ENCODE data around the gene NEUROD1.

The NEUROD1 gene

DNA sequence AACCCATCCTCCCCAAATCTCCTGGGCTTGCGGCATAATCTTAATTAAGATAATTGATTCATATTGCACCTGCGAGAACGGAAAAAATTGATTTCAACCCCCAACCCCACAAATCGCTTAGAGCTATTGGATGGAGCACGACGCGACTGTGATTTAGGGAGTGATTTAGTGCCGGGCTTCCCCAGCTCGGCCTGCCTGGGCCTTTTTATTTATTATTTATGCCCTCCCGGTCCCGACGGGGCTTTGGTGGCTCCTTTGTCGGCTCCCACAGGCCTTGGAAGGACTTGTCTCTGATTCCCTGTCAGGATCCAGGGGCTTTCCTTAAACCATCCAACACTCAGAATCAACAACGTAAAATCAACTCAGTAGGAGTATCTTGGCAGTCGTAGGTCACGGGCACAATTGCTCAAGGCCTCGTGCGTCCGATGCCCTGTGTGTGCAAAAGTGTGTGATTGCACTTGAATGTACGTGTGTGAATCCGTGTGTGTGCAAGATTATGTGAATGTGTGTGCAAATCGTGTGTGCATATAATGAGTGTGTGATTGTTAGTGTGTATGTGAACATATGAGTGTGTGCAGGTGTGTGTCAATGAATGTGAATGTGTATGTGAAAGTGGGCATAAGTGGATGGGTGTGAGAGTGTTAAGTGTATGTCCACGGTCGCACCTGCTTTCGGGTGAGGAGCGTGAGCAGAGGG, 4.3 kb upstream of the NEUROD1 start:
- Mint-ChIP-seq H3K27ac (no peak overlapping the region), H3K36me3 (ENCODE audit: low read depth) (peaks cover 1% of the 10 kb centered on the region), H3K4me3 (no peak overlapping the region), H3K9me3 (no peaks in the 10 kb centered on the region), H3K4me1 (ENCODE audit: low read depth) (peaks cover 18% of the 10 kb centered on the region), H3K27me3 (ENCODE audit: low read depth) (peaks cover 88% of the 10 kb centered on the region)
- no peak for DNase-seq (ENCODE audit: low spot score)

DNA sequence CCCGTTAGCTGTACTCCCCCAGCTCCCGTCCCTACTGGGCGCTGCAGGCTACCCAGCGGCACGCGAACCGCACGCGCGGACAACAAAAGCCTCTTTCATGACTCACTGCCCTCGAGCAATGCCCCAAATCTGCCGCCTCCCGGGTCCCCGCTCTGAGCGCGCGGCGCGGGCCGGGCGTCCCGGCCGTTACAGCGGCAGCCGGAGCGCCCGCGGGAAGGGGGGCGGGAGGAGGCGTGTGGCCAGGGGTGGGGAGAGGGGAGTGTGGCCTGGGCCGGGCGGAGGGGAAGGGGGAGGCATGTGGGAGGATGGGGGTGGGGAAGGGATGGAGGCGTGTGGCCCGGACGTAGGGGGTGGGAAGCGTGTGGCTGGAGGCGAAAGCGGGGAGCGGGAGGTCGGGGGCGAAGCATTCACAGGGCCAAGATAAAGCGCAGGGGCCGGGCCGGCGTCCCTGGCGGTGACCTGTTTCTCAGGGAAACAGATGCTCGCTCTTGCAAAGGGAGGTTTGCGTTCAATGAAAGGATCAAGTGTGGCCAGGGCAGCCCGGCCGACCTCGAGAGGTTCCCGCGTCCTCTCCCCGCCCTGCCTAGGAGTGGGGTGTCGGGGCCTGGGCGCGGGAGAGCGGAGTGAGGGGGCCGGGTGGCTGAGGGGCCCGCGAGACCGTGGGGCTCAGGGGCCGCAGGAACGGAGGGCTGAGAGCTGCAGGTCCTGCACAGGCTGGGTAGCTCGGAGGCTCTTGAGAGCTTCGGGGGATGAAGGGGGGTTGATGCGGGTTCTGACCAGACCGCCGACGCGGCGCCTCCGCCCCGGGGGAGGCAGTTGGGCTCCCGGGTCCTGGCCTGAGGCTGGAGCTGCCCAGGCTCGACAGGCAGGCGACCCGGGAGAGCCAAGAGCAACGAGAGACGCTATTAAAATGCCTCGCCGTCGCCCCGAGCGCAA, 3.5 kb upstream of the NEUROD1 start:
- peaks cover 1% of the 10 kb centered on the region for H3K36me3 Mint-ChIP-seq (ENCODE audit: low read depth)
- no peak for DNase-seq (ENCODE audit: low spot score)
- peaks cover 90% of the 10 kb centered on the region for H3K27me3 Mint-ChIP-seq (ENCODE audit: low read depth)
- peaks cover 5% of the 10 kb centered on the region for H3K9me3 Mint-ChIP-seq
- no peak overlapping the region for H3K27ac Mint-ChIP-seq
- peaks cover 25% of the 10 kb centered on the region for H3K4me1 Mint-ChIP-seq (ENCODE audit: low read depth)
- no peak overlapping the region for H3K4me3 Mint-ChIP-seq

GRCh38 chr2:181682795-181683517, 2.6 kb upstream of the NEUROD1 start:
- Mint-ChIP-seq H3K4me1 (ENCODE audit: low read depth) (peaks cover 29% of the 10 kb centered on the region), H3K4me3 (peak overlapping the region; percentile 16), H3K27ac (peak overlapping the region; percentile 26), H3K9me3 (peaks cover 5% of the 10 kb centered on the region), H3K36me3 (ENCODE audit: low read depth) (peaks cover 1% of the 10 kb centered on the region), H3K27me3 (ENCODE audit: low read depth) (peaks cover 94% of the 10 kb centered on the region)
- DNase-seq (ENCODE audit: low spot score): no peak

DNA sequence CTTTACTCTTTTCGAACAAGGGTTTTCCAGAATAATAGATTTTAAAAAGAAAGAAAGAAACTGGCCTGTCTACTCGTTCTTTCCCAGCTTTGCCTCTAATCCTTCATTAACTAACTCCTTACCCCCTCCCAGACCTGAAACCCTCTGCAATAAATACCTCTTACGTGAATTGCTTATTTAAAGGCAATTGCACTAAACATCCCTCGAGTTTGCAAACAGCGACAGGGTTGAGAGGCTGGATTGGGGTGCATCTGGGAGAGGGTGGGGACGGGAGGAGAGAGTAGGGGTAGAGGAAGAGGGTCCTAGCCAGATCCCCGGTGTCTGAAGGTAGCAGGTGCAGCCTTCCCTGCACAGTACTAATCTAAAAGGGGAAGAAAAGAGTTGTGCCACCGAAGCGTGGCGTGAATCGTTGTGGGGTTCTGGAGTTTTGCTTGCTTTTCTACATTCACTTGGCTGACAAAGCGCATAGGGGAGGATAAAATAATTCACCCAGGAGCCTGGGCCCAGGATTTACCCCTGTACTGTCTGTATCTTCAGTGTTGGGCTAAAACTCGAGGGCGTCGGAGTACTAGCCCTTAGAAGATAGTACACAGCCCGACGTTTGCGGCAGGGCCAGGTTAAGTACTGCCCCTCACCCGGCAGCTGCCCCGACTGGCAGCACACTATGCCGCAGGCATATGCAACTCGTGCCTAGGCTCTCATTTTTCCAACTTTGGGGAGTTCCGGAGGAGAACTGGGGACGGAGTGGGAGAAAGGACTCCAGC, 1.9 kb upstream of the NEUROD1 start:
- H3K36me3 Mint-ChIP-seq (ENCODE audit: low read depth): peaks cover 1% of the 10 kb centered on the region
- H3K4me3 Mint-ChIP-seq: peak overlapping the region; percentile 16
- peak overlapping the region; percentile 26 for H3K27ac Mint-ChIP-seq
- peaks cover 33% of the 10 kb centered on the region for H3K4me1 Mint-ChIP-seq (ENCODE audit: low read depth)
- H3K9me3 Mint-ChIP-seq: peaks cover 5% of the 10 kb centered on the region
- peaks cover 91% of the 10 kb centered on the region for H3K27me3 Mint-ChIP-seq (ENCODE audit: low read depth)
- DNase-seq (ENCODE audit: low spot score): no peak

DNA sequence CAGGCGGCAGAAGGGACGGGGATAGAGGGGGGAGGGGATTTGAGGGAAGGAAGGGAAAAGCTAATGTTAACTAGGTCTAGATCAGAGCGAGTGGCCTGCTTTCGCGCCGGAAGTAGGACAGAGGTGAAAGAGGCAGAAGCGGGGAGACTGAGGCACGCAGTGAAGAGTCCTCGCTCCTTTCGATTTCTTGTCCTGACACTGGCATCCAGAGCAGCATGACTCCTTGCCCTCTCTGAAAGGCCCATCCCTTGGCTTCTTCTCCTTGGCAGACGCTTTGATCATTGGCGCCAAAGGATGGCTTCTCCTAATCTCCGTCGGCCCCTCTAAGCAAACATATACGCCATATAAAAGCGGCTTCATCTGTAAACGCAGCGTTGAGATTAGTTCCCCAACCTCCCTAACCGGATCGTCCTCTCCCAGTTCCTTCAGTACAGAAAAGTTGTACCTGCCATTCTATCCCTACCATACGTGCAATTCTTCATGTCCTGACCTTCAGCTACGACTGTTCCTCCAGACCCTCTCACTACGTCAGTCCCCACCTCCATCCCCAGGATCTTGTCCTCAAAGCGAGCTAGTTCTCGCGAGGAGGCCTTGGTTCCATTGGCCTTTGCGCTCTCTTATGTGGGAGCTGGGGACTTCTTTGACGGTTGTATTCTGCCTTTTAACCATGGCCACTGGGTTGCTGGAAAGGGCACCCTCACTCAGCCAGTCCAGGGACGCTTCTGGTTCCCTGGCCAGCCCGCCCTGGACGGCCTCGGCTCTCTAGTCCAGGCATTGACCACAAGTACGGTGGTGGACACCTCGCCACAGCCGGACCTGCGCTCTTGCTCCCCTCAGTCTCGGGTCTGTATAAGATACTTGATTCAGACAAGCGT, 857 bp upstream of the NEUROD1 start:
- H3K27ac Mint-ChIP-seq: peak overlapping the region; percentile 32
- peaks cover 1% of the 10 kb centered on the region for H3K36me3 Mint-ChIP-seq (ENCODE audit: low read depth)
- DNase-seq (ENCODE audit: low spot score): no peak
- H3K4me3 Mint-ChIP-seq: peak overlapping the region; percentile 14
- peaks cover 33% of the 10 kb centered on the region for H3K4me1 Mint-ChIP-seq (ENCODE audit: low read depth)
- H3K27me3 Mint-ChIP-seq (ENCODE audit: low read depth): peaks cover 88% of the 10 kb centered on the region
- peaks cover 5% of the 10 kb centered on the region for H3K9me3 Mint-ChIP-seq

DNA sequence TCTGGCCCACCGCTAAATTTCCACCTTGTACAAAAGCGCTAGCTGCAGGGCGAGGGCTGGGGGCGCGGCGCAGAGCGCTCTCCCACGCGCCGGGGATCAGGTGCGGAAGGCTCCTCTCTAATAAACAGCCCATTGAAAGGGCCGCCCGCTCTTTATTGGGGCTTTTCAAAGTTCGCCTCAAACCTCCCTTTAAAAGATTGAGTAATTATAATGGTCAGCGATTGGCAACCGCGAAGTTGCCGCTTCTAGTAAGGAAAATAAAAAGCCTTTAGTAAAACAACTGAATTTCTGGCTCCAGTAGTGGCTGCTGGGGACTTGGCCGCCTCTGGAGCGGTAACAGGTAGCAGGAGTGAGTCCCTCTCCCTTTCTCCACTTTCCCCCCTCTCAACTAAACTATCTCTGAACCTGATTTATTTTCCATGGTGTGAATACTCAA, 755 bp downstream of the NEUROD1 start:
- no peak overlapping the region for H3K27ac Mint-ChIP-seq

GRCh38 chr2:181678861-181679543, 1.3 kb downstream of the NEUROD1 start:
- H3K4me3 Mint-ChIP-seq: peak overlapping the region; percentile 12
- peaks cover 33% of the 10 kb centered on the region for H3K4me1 Mint-ChIP-seq (ENCODE audit: low read depth)
- peaks cover 1% of the 10 kb centered on the region for H3K36me3 Mint-ChIP-seq (ENCODE audit: low read depth)
- peaks cover 5% of the 10 kb centered on the region for H3K9me3 Mint-ChIP-seq
- no peak for DNase-seq (ENCODE audit: low spot score)
- peak overlapping the region; percentile 75 for H3K27ac Mint-ChIP-seq
- H3K27me3 Mint-ChIP-seq (ENCODE audit: low read depth): peaks cover 85% of the 10 kb centered on the region

More for the DNA sequence above, 755 bp downstream of the NEUROD1 start:
- Mint-ChIP-seq H3K9me3 (peaks cover 5% of the 10 kb centered on the region), H3K4me3 (peak overlapping the region; percentile 12), H3K4me1 (ENCODE audit: low read depth) (peaks cover 33% of the 10 kb centered on the region), H3K36me3 (ENCODE audit: low read depth) (peaks cover 1% of the 10 kb centered on the region), H3K27me3 (ENCODE audit: low read depth) (peaks cover 84% of the 10 kb centered on the region)
- DNase-seq (ENCODE audit: low spot score): no peak

DNA sequence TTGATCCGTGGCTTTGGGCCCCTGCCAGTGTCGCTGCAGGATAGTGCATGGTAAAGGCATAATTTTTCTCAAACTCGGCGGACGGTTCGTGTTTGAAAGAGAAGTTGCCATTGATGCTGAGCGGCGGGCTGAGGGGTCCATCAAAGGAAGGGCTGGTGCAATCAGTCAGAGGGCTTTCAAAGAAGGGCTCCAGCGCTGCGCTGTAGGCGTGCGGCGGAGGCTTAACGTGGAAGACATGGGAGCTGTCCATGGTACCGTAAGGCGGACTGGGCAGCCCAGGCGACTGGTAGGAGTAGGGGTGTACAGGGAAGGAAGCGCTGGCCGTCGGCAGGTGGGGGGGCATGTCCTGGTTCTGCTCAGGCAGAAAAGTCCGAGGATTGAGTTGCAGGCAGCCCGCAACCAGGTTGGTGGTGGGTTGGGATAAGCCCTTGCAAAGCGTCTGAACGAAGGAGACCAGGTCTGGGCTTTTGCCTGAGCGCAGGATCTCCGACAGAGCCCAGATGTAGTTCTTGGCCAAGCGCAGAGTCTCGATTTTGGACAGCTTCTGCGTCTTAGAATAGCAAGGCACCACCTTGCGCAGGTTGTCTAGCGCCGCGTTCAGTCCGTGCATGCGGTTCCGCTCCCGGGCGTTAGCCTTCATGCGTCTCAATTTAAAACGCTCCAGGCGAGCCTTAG, 2.3 kb downstream of the NEUROD1 start:
- peak overlapping the region; percentile 27 for H3K27ac Mint-ChIP-seq

GRCh38 chr2:181675254-181675653, 5.1 kb downstream of the NEUROD1 start:
- peaks cover 67% of the 10 kb centered on the region for H3K27me3 Mint-ChIP-seq (ENCODE audit: low read depth)

More for the DNA sequence above, 2.3 kb downstream of the NEUROD1 start:
- Mint-ChIP-seq H3K4me1 (ENCODE audit: low read depth) (peaks cover 33% of the 10 kb centered on the region), H3K27me3 (ENCODE audit: low read depth) (peaks cover 84% of the 10 kb centered on the region), H3K4me3 (peak overlapping the region; percentile 2), H3K36me3 (ENCODE audit: low read depth) (peaks cover 1% of the 10 kb centered on the region), H3K9me3 (peaks cover 5% of the 10 kb centered on the region)
- DNase-seq (ENCODE audit: low spot score): peak; percentile 53

GRCh38 chr2:181674461-181674860, 5.9 kb downstream of the NEUROD1 start:
- DNase-seq (ENCODE audit: low spot score): no peak
- Mint-ChIP-seq H3K4me3 (no peak overlapping the region), H3K27me3 (ENCODE audit: low read depth) (peaks cover 62% of the 10 kb centered on the region), H3K36me3 (ENCODE audit: low read depth) (no peaks in the 10 kb centered on the region), H3K27ac (no peak overlapping the region), H3K4me1 (ENCODE audit: low read depth) (peaks cover 16% of the 10 kb centered on the region), H3K9me3 (peaks cover 3% of the 10 kb centered on the region)

More at GRCh38 chr2:181675254-181675653, 5.1 kb downstream of the NEUROD1 start:
- H3K4me1 Mint-ChIP-seq (ENCODE audit: low read depth): peaks cover 17% of the 10 kb centered on the region
- no peak overlapping the region for H3K4me3 Mint-ChIP-seq
- peaks cover 5% of the 10 kb centered on the region for H3K9me3 Mint-ChIP-seq
- H3K27ac Mint-ChIP-seq: no peak overlapping the region
- DNase-seq (ENCODE audit: low spot score): no peak
- H3K36me3 Mint-ChIP-seq (ENCODE audit: low read depth): peaks cover 1% of the 10 kb centered on the region

GRCh38 chr2:181673173-181673572, 7.1 kb downstream of the NEUROD1 start:
- Mint-ChIP-seq H3K9me3 (no peaks in the 10 kb centered on the region), H3K27me3 (ENCODE audit: low read depth) (peaks cover 60% of the 10 kb centered on the region)
- DNase-seq (ENCODE audit: low spot score): no peak

More at GRCh38 chr2:181673173-181673572, 7.1 kb downstream of the NEUROD1 start:
- no peak overlapping the region for H3K4me3 Mint-ChIP-seq
- no peaks in the 10 kb centered on the region for H3K36me3 Mint-ChIP-seq (ENCODE audit: low read depth)
- H3K4me1 Mint-ChIP-seq (ENCODE audit: low read depth): peaks cover 7% of the 10 kb centered on the region
- H3K27ac Mint-ChIP-seq: no peak overlapping the region

Data from T-helper 2 cell treated with Interferon-gamma antibody and Interleukin-4, amounts not matched to agents 5 μg/mL and 100 μg/mL, for 36 hours (primary cell).